NCI-H2227 treated with DMSO at 0.1 percent for 48 hours (cell line): ENCODE results near the gene BCAS1.

Source experiments
- DNase-seq: peaks from one replicate; lab custom pipeline; 2025; lab: John Stamatoyannopoulos, UW

Gene BCAS1

DNA sequence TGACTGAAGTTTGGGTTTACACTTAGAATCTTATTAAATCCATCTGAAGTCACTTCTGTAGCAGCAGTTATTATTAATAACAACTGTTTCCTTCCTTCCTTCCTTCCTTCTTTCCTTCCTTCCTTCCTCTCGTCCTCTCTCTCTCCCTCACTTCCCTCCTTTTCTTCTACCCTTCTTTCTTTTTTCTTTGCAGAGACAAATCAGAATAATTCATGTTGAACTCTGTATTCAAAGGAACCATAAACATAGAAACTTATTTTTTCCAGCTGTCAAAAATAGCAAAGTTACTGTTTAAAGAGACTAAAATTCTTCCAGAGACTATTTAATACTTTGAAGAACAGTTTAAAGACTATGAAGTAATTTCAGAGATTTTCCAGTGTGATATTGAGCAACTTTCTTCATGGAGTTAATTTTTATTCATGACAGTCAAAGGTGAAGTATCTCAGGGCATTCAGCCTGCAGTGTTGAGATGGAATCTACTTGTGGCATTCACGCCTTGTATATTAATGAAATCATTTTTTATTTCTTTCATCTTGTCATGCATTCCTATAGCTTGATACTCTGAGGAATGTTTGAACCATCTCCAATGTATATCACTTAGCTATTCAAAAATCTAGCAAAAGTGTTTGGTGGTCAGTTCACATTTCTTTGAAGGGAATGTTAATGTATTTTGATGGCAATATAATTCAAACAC, 109.7 kb downstream of the BCAS1 start:
- no peak for DNase-seq

- DNase-seq: no peak
Observed at GRCh38 chr20:53959911-53960578, 110.3 kb downstream of the BCAS1 start.

- no peak for DNase-seq
Observed at GRCh38 chr20:53958260-53958659, 112.1 kb downstream of the BCAS1 start.

GRCh38 chr20:53957451-53958172, 112.8 kb downstream of the BCAS1 start:
- DNase-seq: no peak

DNA sequence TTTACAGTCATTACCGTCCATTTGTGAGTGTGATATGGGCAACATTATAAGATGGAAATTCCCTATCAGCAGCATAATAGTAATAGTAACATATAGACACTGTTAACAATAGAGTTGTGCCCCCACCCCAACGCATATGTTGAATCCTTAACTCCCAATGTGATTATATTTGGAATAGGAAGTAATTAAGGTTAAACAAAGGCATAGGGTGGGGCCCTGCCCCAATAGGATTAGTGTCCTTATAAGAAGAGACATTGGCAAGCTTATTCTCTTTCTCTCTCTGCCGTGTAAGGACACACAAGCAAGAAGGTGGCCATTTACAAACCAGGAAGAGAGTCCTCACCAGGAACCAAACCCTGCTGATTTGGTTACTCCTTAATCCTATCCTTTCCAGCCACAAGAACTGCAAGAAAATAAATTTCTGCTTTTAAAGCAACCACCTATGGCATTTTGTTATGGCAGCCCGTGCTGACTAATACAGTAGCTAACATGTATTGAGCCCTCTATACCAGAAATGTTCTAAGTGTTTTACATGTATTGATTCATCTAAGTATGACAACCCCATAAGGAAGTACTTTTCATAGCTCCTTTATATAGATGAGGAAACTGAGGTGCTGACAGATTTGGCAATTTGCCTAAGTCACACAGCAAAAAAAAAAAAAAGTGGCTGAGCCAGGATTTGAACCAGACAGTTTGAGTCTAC, 114.2 kb downstream of the BCAS1 start:
- no peak for DNase-seq

- no peak for DNase-seq
Observed at GRCh38 chr20:53954723-53955658, 115.4 kb downstream of the BCAS1 start.

DNA sequence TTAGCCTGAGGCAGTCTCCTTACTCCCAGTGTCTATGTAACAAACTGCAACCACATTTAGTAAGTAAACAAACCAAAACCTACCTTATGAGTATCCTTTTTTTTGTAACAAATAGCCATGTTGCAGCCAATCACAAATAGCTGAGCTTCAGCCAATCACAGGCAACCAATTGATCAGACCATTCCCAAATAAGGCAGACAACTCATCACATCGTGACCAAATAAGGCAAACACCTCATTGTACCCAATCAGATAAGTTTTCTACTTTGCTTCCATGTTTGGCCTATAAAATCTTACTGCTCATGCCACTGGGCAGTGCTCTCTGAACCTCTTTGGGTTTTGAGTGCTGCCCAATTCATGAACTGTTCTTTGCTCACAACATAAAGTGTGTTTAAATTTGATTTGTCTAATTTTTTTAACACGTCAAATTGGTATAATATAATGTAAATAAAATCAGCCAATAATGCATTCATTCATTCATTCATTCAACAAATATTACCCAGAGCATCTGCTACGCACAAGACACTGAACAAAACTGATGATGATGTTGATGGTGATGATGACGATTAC, 117.8 kb downstream of the BCAS1 start:
- DNase-seq: no peak

GRCh38 chr20:53950578-53950977, 119.8 kb downstream of the BCAS1 start:
- no peak for DNase-seq

- DNase-seq: no peak
Observed at GRCh38 chr20:53950031-53950430, 120.4 kb downstream of the BCAS1 start.

DNA sequence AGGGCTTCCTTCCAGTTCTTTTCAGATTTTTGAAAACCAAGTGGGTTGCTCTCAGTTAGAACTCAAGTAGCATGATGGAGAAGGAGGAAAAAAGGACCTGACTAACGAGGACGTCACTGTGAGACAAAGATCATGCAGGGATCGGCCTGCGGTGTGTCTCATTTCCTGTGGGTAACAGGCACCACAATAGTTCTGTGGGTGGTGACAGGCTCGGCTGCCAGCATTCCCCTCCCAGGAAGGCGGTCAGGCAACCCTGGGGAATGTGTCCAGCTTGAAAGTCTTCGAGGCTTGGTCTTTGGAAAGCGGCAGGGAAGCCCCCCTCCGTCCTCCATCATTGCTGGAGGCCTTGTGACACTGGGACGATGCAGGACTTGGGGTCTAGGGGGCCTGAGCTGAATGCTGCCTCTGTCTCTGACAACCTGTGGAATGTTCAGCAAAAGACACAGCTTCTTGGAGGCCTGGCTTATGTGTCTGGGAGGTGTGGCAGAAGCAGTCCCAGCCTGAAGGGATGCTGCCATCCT, 121.0 kb downstream of the BCAS1 start:
- no peak for DNase-seq

- DNase-seq: no peak
Observed at GRCh38 chr20:53948383-53949318, 121.7 kb downstream of the BCAS1 start.

DNA sequence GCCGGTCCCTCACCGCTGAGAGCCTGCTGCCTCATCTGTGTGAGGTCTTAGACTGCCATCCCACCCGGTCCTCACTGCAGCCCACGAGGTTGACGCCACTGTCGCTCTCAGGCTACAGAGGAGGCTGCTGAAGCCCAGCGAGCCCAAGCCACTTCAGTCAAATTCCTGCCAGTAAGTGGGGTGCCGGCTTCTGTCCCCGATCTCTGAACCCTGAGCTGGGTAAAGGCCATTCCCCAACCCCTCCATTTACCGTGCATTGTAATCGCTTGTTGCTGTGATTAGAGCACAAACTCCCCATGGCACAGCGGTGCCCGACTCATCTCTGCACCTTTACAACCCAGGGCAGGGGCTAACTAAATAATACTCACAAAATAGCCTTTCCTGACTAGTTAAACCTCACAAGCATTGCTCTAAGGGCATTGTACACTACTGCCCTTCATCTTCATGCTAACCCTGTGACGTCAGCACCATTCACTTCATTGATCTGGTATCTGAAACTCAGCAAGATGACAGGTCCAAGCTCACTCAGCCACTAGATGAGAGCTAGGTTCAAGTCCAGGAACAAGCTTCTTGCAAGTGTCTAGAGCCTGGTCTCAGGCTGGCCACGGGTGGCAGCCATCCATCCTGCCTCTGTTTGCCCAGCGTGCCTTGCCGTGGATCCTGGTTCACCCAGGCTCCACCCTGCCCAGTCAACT, 122.7 kb downstream of the BCAS1 start:
- DNase-seq: no peak

DNA sequence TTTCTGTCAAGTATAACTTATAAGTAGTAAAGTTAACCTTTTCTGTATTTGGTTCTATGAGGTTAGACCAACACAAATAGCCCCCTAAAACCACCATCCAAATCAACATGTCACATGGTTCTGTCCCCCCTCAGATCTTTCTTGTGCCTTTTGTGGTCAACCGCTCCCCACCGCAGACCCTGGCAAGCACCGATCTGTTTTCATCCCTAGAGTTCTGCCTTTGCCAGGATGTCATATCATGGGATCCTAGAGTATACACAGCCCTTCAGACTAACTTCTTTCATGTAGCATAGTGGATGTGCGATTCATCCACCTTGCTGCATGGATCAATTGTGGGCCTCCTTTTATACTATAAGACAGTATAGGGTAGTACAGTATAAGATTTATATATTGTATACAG, 124.3 kb downstream of the BCAS1 start:
- DNase-seq: no peak

DNA sequence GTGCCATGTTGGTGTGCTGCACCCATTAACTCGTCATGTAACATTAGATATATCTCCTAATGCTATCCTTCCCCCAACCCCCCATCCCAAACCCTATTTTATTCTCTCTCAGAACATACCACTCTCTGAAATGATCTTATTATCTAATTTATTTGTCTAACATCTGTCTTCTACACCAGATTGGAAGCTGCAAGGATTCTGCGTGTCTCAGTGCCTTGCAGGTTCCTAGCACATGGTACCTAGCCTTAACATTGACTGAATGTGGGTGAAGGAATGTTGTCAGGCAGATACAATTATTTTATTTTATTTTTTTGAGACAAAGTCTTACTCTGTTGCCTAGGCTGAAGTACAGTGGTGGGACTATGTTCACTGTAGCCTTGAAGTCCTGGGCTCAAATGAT, 124.9 kb downstream of the BCAS1 start:
- no peak for DNase-seq

DNA sequence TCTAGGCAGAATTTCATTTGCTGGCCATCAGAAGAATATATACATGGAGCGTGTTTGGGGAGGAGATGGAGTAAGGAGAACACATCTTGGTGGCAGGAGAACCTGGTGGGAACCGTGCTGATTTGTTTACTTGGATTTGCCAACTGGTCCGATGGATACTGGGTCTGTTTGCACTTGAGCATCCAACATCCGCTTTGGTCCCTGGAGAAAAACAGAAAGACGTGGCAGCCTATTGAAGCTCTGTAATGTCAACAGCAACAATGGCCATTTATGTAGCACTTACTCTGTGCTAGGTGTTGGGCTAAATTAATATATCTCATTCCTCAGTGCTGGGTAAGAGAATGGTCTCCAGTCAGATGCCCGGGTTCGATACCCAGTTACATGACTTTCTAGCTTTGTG, 125.6 kb downstream of the BCAS1 start:
- no peak for DNase-seq

DNA sequence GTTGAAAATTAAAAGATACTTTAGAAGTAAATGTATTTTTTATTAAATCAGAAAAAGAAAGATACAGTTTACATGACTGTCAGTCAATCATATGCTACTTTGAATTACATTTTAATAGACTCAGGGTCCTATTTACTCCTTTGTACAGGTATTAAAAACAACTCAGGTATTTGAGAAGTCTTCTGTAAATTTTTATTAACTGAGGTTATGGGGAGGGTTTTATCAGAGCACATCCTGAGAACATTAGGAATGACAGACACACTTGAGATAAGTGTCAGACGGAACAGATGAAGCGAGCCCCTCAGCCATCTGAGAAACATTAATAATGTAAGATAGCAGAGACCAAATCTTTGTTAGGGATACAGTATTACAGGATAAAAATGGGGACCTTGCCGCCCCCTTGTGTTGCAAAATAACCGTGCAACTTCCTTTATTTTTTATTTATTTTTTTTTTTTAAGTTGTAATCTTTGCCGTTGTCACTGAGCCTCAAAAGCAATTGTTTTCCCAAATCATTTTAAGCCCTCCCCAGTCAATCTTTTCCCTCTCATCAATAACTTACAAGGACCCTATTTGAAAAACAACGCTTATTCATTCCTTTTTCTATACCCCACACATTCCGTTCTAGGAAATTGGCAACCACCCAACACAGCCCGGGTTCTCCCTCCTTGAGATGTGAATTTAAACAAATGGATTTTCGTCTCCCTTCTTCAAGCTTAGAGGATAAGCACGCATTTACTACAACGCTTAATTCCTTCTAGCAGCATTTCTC, 126.7 kb downstream of the BCAS1 start:
- peak; percentile 59 for DNase-seq

GRCh38 chr20:53942973-53943372, 127.4 kb downstream of the BCAS1 start:
- no peak for DNase-seq

GRCh38 chr20:53942472-53942816, 128.0 kb downstream of the BCAS1 start:
- DNase-seq: no peak
